GM03348 (cell line): ENCODE measurements around the gene CENATAC.
"Not testable (repeated sequence)": the region's sequence is repeated elsewhere in the genome, so short reads cannot be mapped to it uniquely, and the experiment has no call there.

Source experiments
- DNase-seq: peaks from one replicate; pipeline ENCODE4 v3.0.0; 2012; ENCODE audit warnings: low spot score

The CENATAC gene

DNA sequence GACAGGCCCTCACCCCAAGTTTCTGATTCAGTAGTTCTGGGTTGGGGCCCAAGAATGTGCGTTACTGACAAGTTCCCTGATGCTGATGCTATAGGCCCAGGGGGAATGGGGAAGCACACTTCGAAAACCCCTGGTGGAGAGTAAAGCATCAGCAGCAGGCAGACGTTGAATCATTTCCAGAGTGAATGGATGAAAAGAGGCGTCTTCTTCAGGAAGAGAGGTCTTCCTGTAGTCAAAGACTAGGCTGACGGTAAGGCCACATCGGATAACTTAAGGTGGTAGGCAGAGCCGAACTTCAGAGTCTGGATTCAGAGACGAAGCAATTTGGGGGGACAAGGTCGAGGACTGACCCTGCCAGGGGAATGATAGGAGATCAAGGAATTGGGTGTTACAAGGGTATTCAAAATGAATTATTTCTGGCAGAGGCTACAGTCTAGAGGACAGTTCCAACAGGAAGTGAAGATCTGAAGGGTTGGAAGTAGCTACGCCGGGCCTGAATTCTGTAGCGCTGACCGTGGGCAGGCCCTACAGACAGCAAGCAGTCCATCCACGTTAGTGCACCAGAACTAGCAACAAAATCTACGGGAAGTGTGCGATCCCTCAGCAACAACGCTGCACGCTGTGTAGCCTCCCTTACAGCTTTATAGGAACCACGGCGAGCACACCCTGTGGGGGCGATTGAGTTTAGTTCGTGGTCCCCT lies 862 bp upstream of the CENATAC start:
- peak; percentile 51 for DNase-seq

DNA sequence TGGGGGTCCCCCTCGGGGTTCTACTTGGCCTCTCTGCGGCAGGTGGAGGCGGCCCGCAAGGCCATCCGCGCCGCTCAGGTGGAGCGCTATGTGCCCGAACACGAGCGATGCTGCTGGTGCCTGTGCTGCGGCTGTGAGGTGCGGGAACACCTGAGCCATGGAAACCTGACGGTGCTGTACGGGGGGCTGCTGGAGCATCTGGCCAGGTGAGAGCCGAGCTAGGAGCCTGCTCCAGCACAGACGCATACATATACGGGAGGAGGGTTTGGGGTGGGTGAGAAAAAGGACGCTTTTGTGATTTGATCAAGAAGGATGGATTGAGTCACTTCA lies 415 bp downstream of the CENATAC start:
- no peak for DNase-seq

DNA sequence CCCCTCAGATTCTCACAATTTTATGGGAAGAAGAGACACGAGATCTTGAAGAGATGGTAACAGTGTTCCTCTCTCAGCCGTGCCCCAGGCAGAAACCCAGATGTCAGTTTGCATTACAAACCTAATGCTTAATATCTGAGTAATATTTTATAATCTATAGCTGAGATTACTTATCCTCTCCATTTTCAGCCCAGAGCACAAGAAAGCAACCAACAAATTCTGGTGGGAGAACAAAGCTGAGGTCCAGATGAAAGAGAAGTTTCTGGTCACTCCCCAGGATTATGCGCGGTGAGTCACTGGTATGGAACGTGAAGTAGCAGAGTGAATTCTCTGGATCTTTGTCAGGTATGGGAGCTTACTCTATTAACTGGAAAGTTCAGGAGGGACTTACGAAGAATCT lies 884 bp downstream of the CENATAC start:
- DNase-seq: peak; percentile 65

DNA sequence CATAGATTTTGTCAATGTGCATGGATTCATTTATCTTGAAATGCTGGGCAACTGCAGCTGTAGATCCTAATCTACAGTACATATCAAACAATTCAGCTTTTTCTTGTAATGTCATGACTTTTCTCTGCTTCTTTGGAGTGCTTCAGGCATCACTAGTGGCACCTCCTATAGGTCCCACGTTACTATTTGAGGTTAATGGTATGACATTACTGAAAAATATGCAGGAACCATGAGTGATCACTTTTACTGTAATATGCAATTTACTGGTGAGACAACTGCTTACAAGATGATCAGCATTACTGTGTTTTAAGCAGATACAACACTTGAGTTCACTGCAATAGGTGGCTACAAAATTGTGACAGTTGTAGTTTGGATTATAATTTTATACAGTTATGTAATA lies 3.0 kb downstream of the CENATAC start:
- no peak for DNase-seq

DNA sequence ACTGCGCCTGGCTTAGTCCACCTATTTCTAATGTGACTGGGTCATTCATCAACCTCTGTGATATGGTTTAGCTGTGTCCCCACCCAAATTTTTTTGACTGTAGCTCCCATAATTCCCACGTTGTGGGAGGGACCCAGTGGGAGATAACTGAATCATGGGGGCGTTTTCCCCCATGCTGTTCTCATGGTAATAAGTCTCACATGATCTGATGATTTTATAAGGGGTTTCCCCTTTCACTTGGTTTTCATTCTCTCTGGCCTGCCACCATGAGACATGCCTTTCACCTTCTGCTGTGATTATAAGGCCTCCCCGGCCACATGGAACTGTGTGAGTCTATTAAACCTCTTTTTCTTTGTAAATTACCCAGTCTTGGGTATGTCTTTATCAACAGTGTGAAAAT lies 8.7 kb downstream of the CENATAC start:
- DNase-seq: no peak

DNA sequence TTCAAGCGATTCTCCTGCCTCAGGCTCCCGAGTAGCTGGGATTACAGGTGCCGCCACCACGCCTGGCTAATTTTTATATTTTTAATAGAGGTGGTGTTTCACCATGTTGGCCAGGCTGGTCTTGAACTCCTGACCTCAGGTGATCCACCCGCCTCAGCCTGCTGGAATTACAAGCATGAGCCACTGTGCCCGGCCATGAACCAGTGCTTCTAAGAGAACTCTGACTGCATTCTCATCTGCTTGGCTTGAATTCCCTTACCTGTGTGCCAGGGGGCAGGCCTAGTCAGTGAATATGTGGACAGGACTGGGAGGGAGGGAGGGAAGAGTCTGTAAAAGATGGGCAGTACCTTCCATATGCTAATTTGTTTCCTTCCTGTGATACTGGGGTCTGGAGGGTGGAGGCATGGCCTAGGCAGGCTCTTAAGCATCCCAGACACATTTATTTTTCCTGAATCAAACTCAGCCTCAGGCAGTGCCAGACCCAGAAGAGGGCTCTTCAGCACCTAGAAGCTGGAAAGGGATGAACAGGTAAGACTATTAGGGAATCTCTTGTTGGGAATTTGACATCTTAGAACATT lies 13.6 kb downstream of the CENATAC start:
- no peak for DNase-seq

DNA sequence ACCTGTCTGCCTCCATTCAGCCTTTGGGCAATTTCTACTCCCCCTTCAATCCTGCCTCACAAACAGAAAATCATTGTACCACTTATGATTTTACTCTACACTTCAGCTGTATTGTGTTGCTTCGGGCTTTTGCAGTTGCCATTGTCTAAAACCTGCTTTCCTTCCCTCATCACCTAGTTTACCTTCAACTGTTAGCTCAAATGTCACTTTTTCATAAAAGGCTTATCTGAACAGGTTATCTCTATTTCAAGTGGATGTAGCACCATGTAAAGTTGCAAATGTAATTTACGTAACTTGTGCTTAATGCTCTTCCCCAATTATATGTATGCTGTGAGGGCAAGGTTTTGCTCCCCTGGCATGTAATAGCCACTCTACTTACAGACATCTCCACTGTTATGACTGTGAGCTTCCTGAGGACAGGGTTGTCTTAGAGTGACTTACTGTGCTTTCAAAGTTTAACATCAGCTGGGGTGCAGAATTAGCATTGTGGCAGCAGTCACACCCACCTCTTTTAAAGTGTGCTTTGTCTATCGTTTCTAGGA lies 14.8 kb downstream of the CENATAC start:
- DNase-seq: no peak

DNA sequence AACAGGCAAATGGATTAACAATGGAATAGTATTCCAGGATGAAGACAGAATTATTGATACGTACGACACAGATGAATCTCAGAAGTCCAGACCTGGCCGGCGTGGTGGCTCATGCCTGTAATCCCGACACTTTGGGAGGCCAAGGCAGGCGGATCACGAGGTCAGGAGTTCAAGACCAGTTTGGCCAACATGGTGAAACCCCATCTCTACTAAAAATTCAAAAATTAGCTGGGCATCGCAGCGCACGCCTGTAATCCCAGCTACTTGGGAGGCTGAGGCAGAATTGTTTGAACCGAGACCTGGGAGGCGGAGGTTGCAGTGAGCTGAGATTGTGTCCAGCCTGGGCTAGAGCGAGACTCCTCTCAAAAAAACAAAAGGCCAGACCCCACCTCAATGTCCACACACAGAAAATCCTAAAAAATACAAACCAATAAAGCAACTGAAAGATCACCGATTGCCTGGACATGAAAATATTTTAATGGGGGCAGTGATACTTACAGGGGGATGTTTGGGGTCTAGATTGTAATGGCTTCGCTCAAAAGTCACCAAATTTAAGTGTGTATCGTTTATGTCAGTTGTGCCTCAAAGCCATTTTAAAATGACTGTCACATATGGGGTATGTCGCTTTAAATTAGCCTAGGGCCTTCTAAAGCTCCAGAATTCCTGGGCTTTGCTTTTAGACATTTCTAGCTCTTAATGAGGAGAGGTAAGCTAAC lies 16.4 kb downstream of the CENATAC start:
- no peak for DNase-seq

DNA sequence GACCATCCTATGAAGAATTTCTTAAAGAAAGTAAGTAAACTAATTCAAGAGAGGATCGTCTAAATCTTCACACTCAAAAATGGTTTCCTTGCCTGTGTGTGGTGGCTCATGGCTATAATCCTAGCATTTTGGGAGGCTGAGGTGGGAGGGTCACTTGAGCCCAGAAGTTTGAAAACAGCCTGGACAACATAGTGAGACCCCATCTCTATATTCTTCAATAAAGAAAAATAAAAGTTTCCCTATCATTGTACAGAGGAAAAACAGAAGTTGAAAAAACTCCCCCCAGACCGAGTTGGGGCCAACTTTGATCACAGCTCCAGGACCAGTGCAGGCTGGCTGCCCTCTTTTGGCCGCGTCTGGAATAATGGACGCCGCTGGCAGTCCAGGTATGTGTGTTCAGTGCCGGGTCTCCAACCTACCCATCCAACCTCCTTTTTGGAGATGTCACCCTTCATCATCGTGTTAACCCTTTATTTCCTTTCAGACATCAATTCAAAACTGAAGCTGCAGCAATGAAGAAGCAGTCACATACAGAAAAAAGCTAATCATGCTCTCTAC lies 17.2 kb downstream of the CENATAC start:
- DNase-seq: no peak

DNA sequence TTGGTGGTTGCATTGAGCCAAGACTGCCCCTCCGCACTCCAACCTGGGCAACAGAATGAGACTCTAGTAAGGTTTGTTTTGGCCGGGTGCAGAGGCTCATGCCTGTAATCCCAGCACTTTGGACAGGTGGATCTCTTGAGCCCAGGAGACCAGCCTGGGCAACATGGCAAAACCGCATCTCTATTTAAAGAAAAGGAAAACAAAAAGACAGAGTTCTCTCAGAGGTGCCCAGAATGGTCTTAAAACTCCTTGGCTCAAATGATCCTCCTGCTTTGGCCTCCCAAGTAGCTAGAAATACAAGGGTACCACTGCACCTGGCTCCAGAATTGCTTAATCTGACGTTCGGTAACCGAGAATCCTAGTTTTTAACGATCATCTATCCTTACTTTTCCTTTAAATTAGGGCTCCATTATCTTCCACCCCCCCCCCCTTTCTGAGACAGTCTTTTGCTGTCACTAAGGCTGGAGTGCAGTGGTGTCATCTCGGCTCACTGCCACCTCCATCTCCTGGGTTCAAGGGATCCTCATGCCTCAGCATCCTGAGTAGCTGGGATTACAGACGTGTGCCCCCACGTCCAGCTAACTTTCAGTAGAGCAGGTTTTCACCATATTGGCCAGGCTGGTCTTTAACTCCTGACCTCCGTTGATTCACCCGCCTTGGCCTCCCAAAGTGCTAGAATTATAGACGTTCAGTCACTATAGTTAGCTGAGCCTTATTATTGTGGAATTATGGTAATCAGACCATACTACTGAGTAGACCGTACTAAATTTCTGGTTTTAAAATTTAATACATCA lies 18.5 kb downstream of the CENATAC start:
- DNase-seq: no peak

DNA sequence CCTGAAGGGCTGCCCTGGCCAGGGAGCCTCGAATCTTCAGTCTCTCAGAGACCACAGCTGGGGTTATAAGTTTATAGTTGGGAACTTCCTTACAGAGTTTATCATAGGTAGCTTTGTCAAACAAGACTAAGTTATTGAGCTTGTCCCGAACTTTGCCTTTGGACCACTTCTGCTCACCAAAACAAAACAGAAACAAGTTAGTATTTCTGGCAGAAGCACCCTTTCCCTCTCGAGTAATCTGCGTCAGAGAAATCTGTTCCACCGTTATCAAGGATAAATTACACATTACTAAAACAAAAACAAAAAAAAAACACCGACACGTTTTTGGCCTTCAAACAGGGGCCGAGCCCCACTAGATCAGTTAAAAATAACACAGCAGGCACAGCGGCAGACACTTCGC lies 19.4 kb downstream of the CENATAC start:
- DNase-seq: not testable (repeated sequence)

DNA sequence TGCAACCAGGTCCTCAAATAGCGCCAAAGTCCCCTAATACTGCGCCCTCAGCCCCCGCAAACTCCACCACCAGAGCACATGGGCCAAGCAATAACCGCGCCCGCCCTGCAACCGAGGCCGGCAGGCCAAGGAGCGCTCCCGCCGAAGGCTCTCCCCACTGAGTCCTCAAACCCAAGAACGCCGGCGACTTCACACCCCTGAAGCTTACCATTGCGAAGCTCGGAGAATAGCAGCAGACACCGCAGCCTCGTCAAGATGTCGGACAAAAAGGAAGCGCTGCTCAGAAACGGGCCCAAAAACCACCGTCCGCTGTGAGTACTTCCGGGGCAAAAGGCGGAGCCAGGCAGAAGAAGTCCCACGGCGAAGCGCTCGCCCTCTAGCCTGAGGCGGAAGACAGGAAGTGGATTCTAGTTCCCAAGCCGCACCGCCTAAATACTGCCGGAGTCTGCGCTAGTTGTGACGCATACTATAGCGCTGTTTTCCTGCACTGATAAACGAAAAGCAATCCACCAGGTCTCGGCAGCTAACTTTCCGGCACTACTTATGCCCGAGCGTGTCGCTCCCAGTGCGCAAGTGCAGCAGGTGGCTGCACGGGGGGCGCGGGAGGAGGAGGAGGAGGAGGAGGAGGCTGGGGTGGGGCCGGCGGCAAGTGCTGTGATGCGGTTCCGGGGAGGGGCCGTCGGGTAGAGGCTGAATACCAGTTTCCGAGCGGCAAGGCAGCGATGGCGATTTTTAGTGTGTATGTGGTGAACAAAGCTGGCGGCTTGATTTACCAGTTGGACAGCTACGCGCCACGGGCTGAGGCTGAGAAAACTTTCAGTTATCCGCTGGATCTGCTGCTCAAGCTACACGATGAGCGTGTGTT lies 20.4 kb downstream of the CENATAC start, which contains the start of the genes RPS25 and TRAPPC4:
Gene RPS25, minus strand, starts transcription at position 270 of the 865 bp plus-strand sequence. Its CDS starts 59 bp downstream, at position 211.
Gene TRAPPC4, plus strand, starts transcription at position 693 of the 865 bp plus-strand sequence. Its CDS starts 30 bp downstream, at position 723.
- peak; percentile 95 for DNase-seq

DNA sequence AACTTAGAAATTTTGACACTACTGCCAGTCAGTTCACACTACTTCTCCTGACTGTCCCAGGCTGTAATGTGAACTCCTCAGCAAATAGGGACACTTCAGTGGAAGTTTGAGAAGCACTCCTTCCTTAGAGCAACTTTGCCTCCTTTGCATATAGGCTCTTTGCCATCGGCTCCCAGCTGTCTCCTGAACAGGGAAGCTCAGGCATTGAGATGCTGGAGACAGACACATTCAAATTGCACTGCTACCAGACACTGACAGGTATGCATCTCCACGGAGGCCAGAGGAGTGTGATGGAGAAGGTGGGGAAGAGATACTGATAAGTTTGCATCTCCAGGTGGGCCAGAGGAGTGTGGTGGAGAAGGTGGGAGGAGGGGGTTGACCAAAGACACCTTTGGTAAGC lies 22.1 kb downstream of the CENATAC start:
- DNase-seq: no peak

DNA sequence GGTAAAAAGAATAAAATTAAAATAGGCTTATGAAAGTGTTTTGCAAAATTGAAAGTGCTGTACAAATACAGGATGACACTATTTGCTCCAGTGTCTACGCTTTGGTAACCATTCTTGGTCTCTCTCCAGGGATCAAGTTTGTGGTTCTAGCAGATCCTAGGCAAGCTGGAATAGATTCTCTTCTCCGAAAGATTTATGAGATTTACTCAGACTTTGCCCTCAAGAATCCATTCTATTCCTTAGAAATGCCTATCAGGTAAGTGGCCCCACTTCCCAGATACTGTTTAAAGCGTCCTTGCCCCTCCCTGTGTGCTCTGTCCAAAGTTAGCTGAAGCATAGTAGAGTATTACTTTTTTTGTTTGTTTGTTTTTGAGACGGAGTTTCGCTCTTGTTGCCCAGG lies 23.7 kb downstream of the CENATAC start:
- no peak for DNase-seq

DNA sequence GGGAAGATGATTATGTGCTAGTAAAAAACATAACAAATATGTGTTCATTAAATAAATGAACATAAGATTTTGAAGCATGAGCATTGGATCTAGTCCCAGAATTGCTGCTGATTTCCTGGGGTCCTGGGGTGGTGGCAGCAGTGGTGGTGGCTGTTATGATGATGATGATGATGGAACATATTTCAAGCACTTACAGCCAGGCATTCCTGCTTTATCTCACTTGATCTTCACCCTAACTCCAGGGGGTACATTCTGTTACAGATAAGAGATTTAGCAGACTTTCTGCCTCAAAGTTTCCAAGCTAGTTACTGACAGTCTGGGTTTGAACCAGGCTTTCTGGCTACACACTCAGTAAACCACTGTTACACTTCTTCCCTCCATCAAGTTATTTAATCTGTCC lies 25.8 kb downstream of the CENATAC start:
- no peak for DNase-seq

DNA sequence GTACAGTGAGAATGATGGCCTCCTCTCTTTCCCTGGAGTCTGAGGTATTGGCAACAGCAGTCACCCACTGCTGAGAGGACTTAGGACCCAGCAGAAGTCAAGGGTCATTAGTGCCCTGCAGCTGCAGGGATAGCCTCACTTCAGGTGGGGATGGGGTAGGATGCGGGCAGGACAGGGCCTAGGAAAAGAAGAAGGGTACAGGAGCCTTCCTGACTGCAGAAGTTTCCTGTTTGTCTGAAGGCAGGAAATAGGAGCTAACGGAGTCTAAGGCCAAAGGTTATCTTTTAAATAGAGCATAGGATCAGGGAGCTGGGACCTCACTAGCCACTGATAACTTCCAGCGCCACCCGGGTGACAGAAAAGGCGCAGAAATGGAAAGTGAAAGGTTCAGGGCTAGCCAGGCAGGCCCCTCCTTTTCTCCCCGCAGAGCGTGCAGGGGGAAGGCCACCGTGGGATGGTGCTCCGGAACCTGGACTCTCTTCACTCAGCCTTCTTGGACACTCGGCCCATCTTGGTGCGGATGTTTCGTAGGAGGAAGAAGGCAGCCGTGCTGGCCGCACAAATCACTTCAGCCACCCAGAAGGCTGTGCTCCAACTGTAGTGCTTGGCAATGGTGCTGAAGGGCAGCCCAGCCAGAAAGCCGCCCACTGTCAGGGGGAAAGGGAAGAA lies 26.6 kb downstream of the CENATAC start:
- DNase-seq: no peak

DNA sequence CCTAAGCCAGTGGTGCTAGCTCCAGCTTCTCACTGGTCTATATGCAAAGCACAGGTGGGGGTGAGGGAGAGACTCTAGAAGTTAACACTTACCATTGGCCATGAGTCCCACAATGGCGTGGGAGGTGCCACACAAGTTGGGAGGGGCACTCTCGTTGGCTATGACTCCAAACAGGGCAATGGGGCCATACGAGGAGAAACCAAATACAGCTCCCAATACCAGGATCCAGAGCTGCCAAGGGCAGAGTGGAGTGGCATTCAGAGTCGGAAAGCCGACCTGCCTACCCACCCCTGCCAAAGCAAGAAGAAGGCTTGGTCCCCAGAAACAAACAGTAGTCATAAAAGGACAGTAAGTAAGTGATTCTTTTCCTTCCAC lies 27.1 kb downstream of the CENATAC start:
- DNase-seq: no peak

DNA sequence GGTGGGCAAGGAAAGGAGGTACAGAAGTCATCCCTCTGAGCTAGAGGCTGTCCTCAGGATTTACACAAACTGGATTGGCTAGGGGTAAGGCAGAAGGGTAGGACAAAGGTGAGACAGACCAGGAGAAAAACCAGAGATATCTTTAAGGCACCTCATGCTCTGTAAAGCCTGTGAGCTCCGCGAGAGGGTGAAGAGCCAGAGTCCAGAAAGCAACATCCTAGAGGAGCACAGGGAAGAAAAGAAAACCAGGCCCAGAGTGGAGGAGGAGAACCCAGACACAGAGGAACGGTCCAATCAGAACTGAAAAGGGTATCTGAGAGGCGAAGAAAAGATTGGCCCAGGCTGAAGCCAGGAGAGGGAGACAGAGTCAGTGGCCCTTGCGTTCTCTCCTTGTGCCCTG lies 27.6 kb downstream of the CENATAC start:
- no peak for DNase-seq

DNA sequence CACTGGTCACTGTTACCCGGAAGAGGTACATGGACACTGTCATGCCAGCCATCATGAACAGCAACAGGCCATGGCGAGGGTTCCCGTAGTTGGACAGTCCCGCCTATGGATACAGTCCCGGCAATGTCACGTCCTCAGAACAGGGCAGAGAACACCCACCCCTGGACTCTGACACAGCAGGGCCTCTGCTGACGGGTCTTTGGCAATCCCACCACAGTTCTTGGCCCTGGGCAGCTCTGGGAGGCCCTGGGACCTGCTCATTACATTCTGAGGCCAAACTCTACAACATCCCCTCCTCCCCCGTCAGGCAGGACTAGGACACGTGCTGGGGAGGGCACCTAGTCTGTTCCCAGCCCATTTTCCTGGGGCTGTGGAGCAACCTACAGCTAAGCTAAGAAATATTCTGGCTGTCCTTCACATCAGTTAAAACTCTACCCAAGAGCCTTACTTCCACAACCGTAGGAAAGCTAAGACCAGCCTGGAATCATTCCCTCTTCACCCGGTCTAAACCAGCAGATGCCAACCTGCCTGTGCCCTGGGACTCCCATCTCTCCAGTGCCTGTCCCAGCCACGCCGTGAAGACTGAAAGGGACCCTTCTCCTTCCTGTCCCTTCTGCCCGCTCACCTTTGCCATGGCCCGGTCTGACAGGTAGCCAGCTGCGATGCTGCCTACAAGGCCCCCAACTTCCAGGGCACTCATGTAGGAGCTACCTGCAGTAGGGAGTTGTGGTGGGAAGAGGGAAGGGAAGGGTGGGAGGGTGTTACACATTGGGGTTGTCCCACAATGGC lies 28.2 kb downstream of the CENATAC start:
- no peak for DNase-seq

DNA sequence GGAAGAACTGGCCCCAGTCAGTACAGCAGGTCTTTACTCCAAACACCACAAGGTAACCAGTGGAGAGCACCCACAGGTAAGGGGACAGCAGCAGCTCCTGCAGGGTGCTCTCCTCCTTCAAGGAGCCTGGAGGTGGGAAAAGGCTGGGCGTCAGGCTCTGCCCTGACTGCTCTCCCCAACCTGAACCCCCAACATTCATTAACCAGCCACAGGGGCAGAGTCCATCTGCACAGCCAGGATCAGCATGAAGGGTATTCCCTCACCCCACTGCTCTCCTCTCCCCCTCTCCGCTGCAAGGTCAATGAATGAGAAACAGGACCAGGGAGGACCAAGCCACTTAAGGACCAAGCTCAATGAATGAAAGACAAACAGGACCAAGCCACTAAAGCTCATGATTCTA lies 29.0 kb downstream of the CENATAC start:
- no peak for DNase-seq
